Mucosa of descending colon (tissue), 3 donors: ENCODE measurements around the gene COL13A1. TPM values are rescaled to one million over a fixed set of nuclear protein-coding genes. Genes with fewer than 3 reads are reported as not detected.

ENCODE experiments used
- ATAC-seq: fragments of 200-7000 bp; cut with Tn5 transposase; one replicate; pipeline ENCODE4 v1.9.1; 2020; ENCODE audit warnings: mild to moderate bottlenecking, moderate library complexity
- DNase-seq, 3 donors: peaks; one replicate each; pipeline ENCODE4 v3.0.0-alpha.2; 2020
- H3K36me3 ChIP-seq: fragments of 200-600 bp; one replicate; pipeline ENCODE4 v1.8.0; 2021; ENCODE audit warnings: low read depth, mild to moderate bottlenecking
- H3K4me1 ChIP-seq: fragments of 200-600 bp; one replicate; pipeline ENCODE4 v1.8.0; 2021; ENCODE audit warnings: low read depth, mild to moderate bottlenecking
- H3K4me3 ChIP-seq: fragments of 200-600 bp; one replicate; pipeline ENCODE4 v1.8.0; 2021; ENCODE audit warnings: mild to moderate bottlenecking
- H3K9me3 ChIP-seq: fragments of 200-600 bp; one replicate; pipeline ENCODE4 v1.8.0; 2021; ENCODE audit warnings: mild to moderate bottlenecking
- intact Hi-C, 2 donors: fragments of 100-400 bp; cut with DNase I in 1 of 2; cut with micrococcal nuclease in 1 of 2; formaldehyde crosslinking; loops; one replicate each; pipeline versions ENCODE4 v1.11.0 to v1.11.1; 2022; cut with DNase I, micrococcal nuclease
- total RNA-seq, 3 donors: library from RNA; stranded (reverse); fragmentation: NEBNext Ultra II Directional in 2 of 3; extraction: Animal tissue kit (Norgen Biotek cat#: 25700) in 2 of 3; gene quantifications; one replicate each; pipeline versions ENCODE4 v1.2.1 to v1.2.4, GENCODE V29; 2021 to 2023
- TF ChIP-seq, protein P1 (sequence below): fragments of 200-600 bp; IDR thresholded peaks from one replicate; pipeline ENCODE4 v1.8.0; 2022; ENCODE audit warnings: antibody characterized with exemption, mild to moderate bottlenecking
- donor health status: DM: no; HTN: no; CAD: no; lungs with moderate emphysema.
- donor health status: DM: no; HTN: no; CAD: no.
- donor health status: DM: no; HTN: yes; CAD: no.

COL13A1 gene
- total RNA-seq, 3 donors from 2014 or later = 1.0 to 2.3 (median 1.0) TPM

GRCh38 chr10:69870591-69870990, 68.9 kb downstream of the COL13A1 start:
- DNase-seq (peak in 1 of 3 donors; percentile 12), ATAC-seq (no peak)
- Histone ChIP-seq H3K4me1 (peaks cover 27% of the 10 kb centered on the region), H3K4me3 (no peak overlapping the region), H3K36me3 (no peaks in the 10 kb centered on the region), H3K9me3 (no peaks in the 10 kb centered on the region)
- TF ChIP-seq, protein P1, sequence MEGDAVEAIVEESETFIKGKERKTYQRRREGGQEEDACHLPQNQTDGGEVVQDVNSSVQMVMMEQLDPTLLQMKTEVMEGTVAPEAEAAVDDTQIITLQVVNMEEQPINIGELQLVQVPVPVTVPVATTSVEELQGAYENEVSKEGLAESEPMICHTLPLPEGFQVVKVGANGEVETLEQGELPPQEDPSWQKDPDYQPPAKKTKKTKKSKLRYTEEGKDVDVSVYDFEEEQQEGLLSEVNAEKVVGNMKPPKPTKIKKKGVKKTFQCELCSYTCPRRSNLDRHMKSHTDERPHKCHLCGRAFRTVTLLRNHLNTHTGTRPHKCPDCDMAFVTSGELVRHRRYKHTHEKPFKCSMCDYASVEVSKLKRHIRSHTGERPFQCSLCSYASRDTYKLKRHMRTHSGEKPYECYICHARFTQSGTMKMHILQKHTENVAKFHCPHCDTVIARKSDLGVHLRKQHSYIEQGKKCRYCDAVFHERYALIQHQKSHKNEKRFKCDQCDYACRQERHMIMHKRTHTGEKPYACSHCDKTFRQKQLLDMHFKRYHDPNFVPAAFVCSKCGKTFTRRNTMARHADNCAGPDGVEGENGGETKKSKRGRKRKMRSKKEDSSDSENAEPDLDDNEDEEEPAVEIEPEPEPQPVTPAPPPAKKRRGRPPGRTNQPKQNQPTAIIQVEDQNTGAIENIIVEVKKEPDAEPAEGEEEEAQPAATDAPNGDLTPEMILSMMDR = no peak
- intact Hi-C loops = no loop called here

GRCh38 chr10:69871074-69871473, 69.4 kb downstream of the COL13A1 start:
- Histone ChIP-seq H3K9me3 (no peaks in the 10 kb centered on the region), H3K36me3 (no peaks in the 10 kb centered on the region), H3K4me1 (peaks cover 27% of the 10 kb centered on the region), H3K4me3 (no peak overlapping the region)
- DNase-seq (no peak), ATAC-seq (no peak)
- intact Hi-C loops = no loop called here
- TF ChIP-seq, protein P1 = no peak

- H3K9me3 ChIP-seq = no peaks in the 10 kb centered on the region
- H3K4me3 ChIP-seq = no peak overlapping the region
- no peaks in the 10 kb centered on the region for H3K36me3 ChIP-seq
- TF ChIP-seq, protein P1 = no peak
- DNase-seq (no peak), ATAC-seq (no peak)
- peaks cover 22% of the 10 kb centered on the region for H3K4me1 ChIP-seq
- intact Hi-C loops = no loop called here
Observed at GRCh38 chr10:69872323-69872722, 70.6 kb downstream of the COL13A1 start.

- Histone ChIP-seq H3K4me1 (peaks cover 18% of the 10 kb centered on the region), H3K4me3 (no peak overlapping the region), H3K36me3 (no peaks in the 10 kb centered on the region), H3K9me3 (no peaks in the 10 kb centered on the region)
- ATAC-seq (no peak), DNase-seq (peak in 1 of 3 donors; percentile 2)
- intact Hi-C loops = no loop called here
- TF ChIP-seq, protein P1 = no peak
Observed at GRCh38 chr10:69873135-69873639, 71.5 kb downstream of the COL13A1 start.

DNA sequence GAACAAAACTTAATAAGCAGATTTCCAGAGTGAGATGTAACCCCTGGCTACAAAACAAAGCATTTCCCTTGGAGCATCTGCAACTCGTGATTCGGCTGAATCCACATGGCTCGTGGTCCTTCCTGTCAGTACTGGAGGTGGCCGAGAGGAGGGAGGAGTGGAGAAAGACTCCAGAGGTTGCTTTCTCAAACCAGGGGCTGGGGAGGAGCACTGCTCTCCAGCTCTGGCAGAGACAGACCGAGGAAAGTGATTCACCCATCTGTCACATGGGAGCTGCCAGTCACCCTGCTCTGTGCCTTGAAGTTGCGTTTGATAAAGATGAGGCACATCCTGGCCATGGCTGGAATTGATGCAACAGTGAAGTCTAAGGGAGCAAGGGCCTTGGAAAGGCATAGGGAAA, 72.7 kb downstream of the COL13A1 start:
- no peak for ATAC-seq
- H3K4me3 ChIP-seq = no peak overlapping the region

More for the DNA sequence above, 72.7 kb downstream of the COL13A1 start:
- Histone ChIP-seq H3K9me3 (no peaks in the 10 kb centered on the region), H3K36me3 (no peaks in the 10 kb centered on the region), H3K4me1 (peaks cover 6% of the 10 kb centered on the region)
- DNase-seq = no peak
- intact Hi-C loops = no loop called here
- TF ChIP-seq, protein P1 = no peak
